Inflammatory macrophage treated with lipopolysaccharide for 4 hours (primary cell): Measurements from ENCODE around the gene LRTM1.
A peak's percentile ranks its signal among the peaks of the same experiment; 100 is the strongest.

Experiments used
- DNase-seq: peaks from one replicate; pipeline ENCODE4 v3.0.0-alpha.2; 2020

Gene LRTM1

GRCh38 chr3:54928046-54928770 lies at the start of gene LRTM1:
Gene LRTM1, minus strand, starts transcription at chr3:54928059. Its CDS starts 148 bp downstream, at chr3:54927911.
- DNase-seq = no peak

DNA sequence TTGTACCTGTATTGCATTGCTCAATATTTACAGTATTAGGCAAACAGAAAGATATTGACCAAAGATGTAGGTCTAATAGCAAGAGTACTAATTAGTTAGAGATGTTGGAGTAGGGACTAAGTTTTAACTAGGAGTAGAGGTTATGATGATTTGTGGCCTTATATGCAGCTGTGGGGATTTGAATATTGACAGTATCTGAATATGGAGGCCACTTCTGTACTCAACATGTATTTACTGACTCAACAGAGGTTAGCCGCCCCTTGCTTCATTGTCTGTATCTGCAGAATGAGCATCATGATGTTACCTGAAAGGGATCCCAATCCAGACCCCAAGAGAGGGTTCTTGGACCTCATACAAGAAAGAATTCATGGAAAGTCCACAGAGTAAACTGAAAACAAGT lies 49.6 kb upstream of the LRTM1 start:
- DNase-seq = no peak

- DNase-seq = no peak
These were observed 43.0 kb upstream of the LRTM1 start for GRCh38 chr3:54970895-54971294.

GRCh38 chr3:54969652-54970051 lies 41.8 kb upstream of the LRTM1 start:
- no peak for DNase-seq

DNA sequence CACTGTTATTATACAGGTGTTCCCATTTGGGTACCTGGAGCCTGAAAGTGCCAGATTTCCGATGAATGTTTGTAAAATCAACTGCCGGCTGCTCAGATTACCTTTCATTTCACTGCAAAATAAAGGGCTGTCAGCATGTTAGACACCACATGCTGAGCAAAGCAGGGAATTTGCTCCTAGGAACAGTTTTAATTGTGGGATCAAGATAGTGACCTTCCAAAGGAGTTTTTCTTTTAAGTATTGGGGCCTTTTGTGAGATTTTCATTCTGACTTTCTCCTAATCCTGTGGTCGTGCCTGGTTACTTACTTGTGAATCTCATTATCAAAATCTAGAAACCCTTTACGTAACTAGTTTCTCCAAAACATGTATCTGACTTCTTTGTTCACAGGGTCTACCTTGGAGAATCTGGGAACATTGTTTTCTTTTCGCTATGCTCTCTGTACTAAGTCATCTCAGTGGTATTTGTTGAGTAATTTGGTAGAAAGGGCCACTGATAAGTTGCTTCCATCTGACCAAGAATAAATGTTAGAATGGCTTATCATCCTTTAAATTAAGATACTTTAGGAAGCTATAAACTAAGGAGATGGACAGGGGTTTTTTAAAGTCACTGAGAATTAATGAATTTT lies 40.8 kb upstream of the LRTM1 start:
- DNase-seq = no peak

GRCh38 chr3:54967731-54968161 lies 39.9 kb upstream of the LRTM1 start:
- DNase-seq = peak; percentile 58

GRCh38 chr3:54966979-54967378 lies 39.1 kb upstream of the LRTM1 start:
- DNase-seq = no peak

GRCh38 chr3:54965746-54966145 lies 37.9 kb upstream of the LRTM1 start:
- no peak for DNase-seq

DNA sequence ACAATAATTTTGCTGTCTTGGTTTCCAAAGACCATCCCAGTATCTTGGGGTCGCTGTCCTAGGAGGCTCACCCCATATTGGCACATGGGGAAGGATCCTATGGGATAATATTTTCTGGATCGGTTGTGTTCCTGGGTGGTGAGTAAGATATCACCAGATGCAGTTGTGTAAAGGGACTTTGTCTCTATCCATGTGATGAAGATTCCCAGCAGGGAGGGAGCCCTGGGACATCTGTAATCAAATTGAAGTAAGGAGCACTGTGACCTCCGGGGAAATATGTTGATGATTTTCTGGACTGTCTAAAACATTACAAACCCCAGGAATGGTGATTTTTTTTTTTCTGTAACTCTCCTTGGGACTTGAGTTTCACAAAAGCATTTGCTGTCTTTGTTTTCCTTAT lies 36.2 kb upstream of the LRTM1 start:
- no peak for DNase-seq

- DNase-seq = peak; percentile 61
These were observed 35.8 kb upstream of the LRTM1 start for GRCh38 chr3:54963641-54964040.

GRCh38 chr3:54962200-54962599 lies 34.3 kb upstream of the LRTM1 start:
- no peak for DNase-seq

DNA sequence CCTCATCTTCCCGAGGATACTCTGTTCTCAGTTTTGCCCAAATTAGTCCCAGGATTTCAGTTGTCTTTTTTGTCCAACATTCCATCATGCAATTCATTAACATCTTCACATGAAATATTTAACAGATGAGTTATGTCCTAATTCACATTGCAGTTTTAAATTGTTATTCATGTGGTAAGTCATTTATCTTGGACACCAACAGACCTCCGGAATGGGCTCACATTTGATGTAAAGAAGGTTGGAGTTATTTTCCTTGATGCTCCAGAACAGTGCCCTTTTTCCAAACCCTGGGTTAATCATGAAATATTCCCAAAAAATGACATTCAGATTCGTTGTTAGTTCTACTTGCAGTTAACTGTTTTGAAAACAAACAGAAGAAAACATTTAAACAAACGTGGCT lies 32.8 kb upstream of the LRTM1 start:
- no peak for DNase-seq

DNA sequence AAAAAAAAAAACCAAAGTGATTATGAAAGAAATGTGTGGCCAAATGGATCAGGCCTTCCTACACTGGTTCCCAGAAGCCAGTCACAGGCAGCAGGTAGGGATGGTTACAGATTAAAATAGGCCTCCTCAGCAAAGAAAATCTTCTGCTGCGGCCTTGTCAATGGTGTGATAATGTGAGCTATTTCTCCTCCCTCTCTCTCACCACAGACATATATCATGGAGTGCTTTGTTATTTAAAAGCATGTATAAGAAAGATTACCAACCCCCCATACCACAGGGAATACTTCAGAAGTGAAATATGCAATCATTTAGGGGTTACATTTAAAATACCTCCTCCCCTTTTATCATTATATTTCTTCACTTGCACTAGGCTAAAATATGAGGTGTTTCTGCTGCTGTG lies 32.2 kb upstream of the LRTM1 start:
- no peak for DNase-seq

GRCh38 chr3:54957711-54958110 lies 29.9 kb upstream of the LRTM1 start:
- no peak for DNase-seq

DNA sequence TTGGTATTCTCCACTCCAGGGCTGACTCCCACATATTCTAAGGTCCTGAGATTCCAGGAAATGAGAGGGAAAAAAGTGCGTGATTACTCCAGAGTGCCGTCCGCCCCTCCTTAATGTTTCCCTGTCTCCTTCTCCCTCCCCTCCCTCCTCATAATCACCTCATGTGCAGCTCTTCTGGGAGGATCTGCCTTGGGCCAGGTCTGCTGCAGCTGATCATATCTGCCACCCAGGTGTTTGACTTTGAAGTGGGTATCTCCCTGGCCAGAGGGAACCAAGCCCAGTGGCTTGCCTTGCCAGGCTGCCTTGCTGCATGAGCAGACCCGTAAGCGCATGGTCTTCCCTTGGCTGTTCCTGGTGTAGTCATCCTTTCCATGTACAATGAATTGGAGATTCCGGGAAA lies 28.1 kb upstream of the LRTM1 start:
- DNase-seq = no peak

- no peak for DNase-seq
These were observed 27.6 kb upstream of the LRTM1 start for GRCh38 chr3:54955496-54955895.

DNA sequence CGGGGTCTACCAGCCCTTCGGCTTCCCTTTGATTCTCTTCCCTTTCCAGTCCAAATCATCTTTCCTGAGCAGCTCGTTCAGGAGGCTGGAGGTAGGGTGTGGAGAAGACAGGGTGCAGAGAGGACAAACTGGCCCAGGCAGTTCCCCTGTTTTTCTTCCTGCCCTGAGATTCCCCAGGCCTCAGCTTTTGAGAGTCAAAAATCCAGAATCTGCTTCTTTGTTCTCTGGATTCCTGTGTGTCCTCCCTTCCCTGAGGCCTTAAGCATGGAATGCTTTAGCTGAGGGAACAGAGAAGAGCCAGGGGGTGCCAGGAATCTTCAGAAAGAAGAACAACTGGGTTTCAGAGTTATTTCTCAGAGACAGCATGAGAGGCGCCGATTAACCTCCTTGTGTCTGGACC lies 26.7 kb upstream of the LRTM1 start:
- DNase-seq = no peak

DNA sequence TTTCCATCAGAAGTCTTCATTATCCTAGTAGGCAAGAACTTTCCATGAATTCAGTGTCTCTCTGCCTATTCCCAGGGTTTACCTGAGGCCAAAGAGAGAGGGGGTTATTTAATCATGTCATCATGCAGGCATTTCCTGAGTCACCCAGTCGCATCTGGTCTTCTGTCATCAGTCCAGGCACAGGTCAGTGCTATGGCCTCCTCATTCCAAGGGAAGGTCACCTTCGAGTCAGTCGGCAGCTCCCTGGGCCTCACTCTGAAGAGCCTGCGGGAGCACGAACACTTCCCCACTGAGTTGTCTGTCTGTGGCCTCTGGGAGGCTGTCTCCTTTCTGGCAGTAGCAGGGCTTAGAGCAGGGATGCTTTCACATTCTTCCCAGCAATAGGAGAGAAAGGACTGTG lies 26.2 kb upstream of the LRTM1 start:
- no peak for DNase-seq

- DNase-seq = peak; percentile 40
These were observed 23.5 kb upstream of the LRTM1 start for GRCh38 chr3:54951405-54951804.

GRCh38 chr3:54950391-54951003 lies 22.6 kb upstream of the LRTM1 start:
- DNase-seq = no peak

DNA sequence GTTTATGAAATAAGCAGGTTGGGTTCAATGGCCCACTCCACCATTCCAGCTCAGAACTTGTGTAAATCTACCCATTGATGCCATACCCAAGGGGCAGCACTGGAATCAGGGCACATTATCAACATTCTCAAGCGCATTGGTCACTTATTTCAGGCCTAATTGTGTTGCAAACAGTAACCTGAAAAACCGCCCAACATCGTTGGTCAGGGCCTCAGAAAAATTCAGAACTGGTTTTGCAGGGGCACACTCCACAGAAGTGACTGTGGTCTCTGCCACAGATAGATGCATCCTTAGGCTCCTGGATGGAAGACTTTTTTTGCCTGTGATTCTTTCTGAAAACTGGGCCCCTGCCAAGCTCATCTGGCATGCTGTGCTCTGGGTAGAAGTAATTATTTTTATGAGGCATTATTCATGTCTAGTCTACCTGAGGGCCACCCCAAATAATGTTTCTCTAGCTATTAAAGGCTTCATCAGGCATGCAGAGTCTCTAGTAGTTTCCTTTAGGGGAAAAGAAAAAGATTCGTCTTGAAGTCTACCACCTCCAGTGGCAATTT lies 21.7 kb upstream of the LRTM1 start:
- DNase-seq = no peak

GRCh38 chr3:54941690-54942362 lies 14.0 kb upstream of the LRTM1 start:
- no peak for DNase-seq

DNA sequence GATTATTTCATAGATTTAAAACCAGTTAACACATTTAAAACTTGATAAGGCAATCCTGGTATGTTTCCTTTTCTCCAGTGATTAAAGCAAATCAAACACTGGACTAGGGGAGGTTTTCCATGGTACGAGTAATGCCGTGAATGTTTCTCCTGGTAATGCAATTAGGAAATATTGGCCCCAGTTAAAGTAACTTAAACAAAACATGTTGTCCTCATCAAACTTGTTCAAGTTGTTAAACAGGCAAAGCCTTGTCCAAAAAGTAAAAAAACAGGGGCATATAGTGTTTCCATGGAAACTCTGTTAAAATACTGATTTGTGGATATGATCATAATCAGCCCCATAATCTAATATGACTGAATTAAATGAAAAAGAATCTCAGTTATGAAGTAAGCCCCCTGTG lies 13.1 kb upstream of the LRTM1 start:
- DNase-seq = no peak
